ENCODE results near the gene VWCE. TPM values are rescaled to one million over a fixed set of nuclear protein-coding genes. Genes with fewer than 3 reads are reported as not detected.
A peak's percentile ranks its signal among the peaks of the same experiment; 100 is the strongest.

Gene VWCE
- total RNA-seq, 1 donor from 2014 or later = 27.3 TPM

- Mint-ChIP-seq H3K27ac (ENCODE audit: unreplicated experiment) (peak overlapping the region; percentile 81), H3K27me3 (ENCODE audit: unreplicated experiment) (peaks cover 3% of the 10 kb centered on the region), H3K36me3 (ENCODE audit: unreplicated experiment) (peaks cover 3% of the 10 kb centered on the region), H3K4me3 (ENCODE audit: unreplicated experiment) (peak overlapping the region; percentile 35), H3K4me1 (ENCODE audit: low read depth, unreplicated experiment) (peaks cover 14% of the 10 kb centered on the region), H3K9me3 (ENCODE audit: unreplicated experiment) (peaks cover 2% of the 10 kb centered on the region)
- TF ChIP-seq, protein P1, sequence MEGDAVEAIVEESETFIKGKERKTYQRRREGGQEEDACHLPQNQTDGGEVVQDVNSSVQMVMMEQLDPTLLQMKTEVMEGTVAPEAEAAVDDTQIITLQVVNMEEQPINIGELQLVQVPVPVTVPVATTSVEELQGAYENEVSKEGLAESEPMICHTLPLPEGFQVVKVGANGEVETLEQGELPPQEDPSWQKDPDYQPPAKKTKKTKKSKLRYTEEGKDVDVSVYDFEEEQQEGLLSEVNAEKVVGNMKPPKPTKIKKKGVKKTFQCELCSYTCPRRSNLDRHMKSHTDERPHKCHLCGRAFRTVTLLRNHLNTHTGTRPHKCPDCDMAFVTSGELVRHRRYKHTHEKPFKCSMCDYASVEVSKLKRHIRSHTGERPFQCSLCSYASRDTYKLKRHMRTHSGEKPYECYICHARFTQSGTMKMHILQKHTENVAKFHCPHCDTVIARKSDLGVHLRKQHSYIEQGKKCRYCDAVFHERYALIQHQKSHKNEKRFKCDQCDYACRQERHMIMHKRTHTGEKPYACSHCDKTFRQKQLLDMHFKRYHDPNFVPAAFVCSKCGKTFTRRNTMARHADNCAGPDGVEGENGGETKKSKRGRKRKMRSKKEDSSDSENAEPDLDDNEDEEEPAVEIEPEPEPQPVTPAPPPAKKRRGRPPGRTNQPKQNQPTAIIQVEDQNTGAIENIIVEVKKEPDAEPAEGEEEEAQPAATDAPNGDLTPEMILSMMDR (IDR thresholded peaks at IDR 0.05; ENCODE audit: partially characterized antibody, unreplicated experiment) = no peak
- no peak for DNase-seq
Observed at GRCh38 chr11:61278001-61278470, 17.1 kb downstream of the VWCE start.

GRCh38 chr11:61277186-61278000 is 17.7 kb downstream of the VWCE start:
- Mint-ChIP-seq H3K27me3 (ENCODE audit: unreplicated experiment) (peaks cover 3% of the 10 kb centered on the region), H3K9me3 (ENCODE audit: unreplicated experiment) (peaks cover 2% of the 10 kb centered on the region), H3K27ac (ENCODE audit: unreplicated experiment) (no peak overlapping the region), H3K4me3 (ENCODE audit: unreplicated experiment) (no peak overlapping the region), H3K36me3 (ENCODE audit: unreplicated experiment) (no peaks in the 10 kb centered on the region), H3K4me1 (ENCODE audit: low read depth, unreplicated experiment) (peaks cover 14% of the 10 kb centered on the region)
- TF ChIP-seq, protein P1 (IDR thresholded peaks at IDR 0.05; ENCODE audit: partially characterized antibody, unreplicated experiment) = no peak
- no peak for DNase-seq

DNA sequence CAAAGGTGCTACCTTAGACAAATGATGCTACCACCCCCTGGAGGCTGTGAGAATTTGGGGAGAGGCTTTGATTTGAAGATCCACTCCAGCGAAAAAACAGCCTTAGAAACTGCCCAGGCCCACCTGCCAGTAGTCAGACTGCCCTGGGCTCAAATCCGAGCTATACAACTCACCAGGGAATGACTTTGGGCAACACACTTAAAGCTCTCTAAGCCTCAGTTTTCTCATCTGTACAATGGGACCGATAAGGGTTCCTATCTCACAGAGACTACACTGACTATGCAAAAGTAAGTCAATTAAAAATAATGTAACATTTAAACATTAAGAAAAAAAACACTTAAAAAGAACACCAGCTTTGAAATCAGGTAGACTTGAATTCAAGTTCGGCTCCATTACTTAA is 19.9 kb downstream of the VWCE start:
- Mint-ChIP-seq H3K4me3 (ENCODE audit: unreplicated experiment) (no peak overlapping the region), H3K4me1 (ENCODE audit: low read depth, unreplicated experiment) (peaks cover 6% of the 10 kb centered on the region), H3K36me3 (ENCODE audit: unreplicated experiment) (no peaks in the 10 kb centered on the region), H3K27ac (ENCODE audit: unreplicated experiment) (no peak overlapping the region), H3K27me3 (ENCODE audit: unreplicated experiment) (peaks cover 3% of the 10 kb centered on the region), H3K9me3 (ENCODE audit: unreplicated experiment) (peaks cover 2% of the 10 kb centered on the region)
- TF ChIP-seq, protein P1 (IDR thresholded peaks at IDR 0.05; ENCODE audit: partially characterized antibody, unreplicated experiment) = no peak
- DNase-seq = no peak

GRCh38 chr11:61274084-61274483 is 21.0 kb downstream of the VWCE start:
- TF ChIP-seq, protein P1 (IDR thresholded peaks at IDR 0.05; ENCODE audit: partially characterized antibody, unreplicated experiment) = no peak
- no peak for DNase-seq
- H3K27ac Mint-ChIP-seq (ENCODE audit: unreplicated experiment) = no peak overlapping the region
- peaks cover 2% of the 10 kb centered on the region for H3K9me3 Mint-ChIP-seq (ENCODE audit: unreplicated experiment)
- peaks cover 3% of the 10 kb centered on the region for H3K4me1 Mint-ChIP-seq (ENCODE audit: low read depth, unreplicated experiment)
- no peaks in the 10 kb centered on the region for H3K36me3 Mint-ChIP-seq (ENCODE audit: unreplicated experiment)
- peaks cover 3% of the 10 kb centered on the region for H3K27me3 Mint-ChIP-seq (ENCODE audit: unreplicated experiment)
- no peak overlapping the region for H3K4me3 Mint-ChIP-seq (ENCODE audit: unreplicated experiment)

Data from glutamatergic neuron (in vitro differentiated cells).